Measurements from ENCODE around the gene PHF21B. TPM values are rescaled to one million over a fixed set of nuclear protein-coding genes. Genes with fewer than 3 reads are reported as not detected.
"Not testable (repeated sequence)": the region's sequence is repeated elsewhere in the genome, so short reads cannot be mapped to it uniquely, and the experiment has no call there.

PHF21B gene
- total and polyA plus RNA-seq, 2 experiments from 2014 or later: 20.6 to 149 TPM

DNA sequence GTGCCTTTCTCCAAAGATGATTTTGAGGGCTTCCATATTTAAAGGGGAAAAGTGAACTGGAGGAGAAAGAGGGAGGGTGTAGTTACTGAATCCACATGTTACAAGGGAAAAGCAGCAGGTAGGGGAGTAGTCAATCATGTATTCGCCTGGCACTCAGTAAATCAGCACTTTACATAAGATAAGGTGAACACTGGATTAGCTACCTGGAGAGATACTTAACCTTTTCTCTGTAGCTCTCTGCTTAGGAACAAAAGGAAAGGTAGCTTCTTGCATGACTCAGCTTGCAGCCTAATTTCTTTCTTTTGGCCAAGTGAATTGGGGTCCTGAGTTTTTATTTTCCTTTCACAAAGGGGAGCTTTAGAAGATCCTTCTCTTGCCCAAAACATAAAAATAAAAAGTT lies 43.3 kb upstream of the PHF21B start:
- peaks cover 19% of the 10 kb centered on the region for H3K4me1 Mint-ChIP-seq
- H3K36me3 Mint-ChIP-seq (ENCODE audit: low read depth): peaks cover 5% of the 10 kb centered on the region; the same call in 2 of the 3 replicates
- Histone ChIP-seq H2AFZ (no peak overlapping the region), H3K79me2 (replicated peaks; ENCODE audit: insufficient read depth) (no peaks in the 10 kb centered on the region), H3K4me3 (no peak overlapping the region), H4K20me1 (replicated peaks; ENCODE audit: insufficient read depth) (no peaks in the 10 kb centered on the region), H3K4me1 (ENCODE audit: insufficient read depth) (peaks cover 16% of the 10 kb centered on the region), H3K36me3 (ENCODE audit: insufficient read depth) (no peaks in the 10 kb centered on the region), H3K27me3 (ENCODE audit: insufficient read depth) (no peaks in the 10 kb centered on the region), H3K27ac (ENCODE audit: low read depth) (peak overlapping the region; percentile 26), H3F3A (replicated peaks; ENCODE audit: low read depth) (no peaks in the 10 kb centered on the region), H3K4me2 (peak overlapping the region; percentile 50), H3K9me2 (ENCODE audit: insufficient read depth) (peaks cover 14% of the 10 kb centered on the region; the same call in 1 of the 2 replicates)
- ATAC-seq (peak; percentile 55), DNase-seq (ENCODE audit: low spot score) (no peak)
- H3K27ac Mint-ChIP-seq: peak overlapping the region; percentile 83
- no peak overlapping the region; the same call in 2 of the 3 replicates for H3K4me3 Mint-ChIP-seq
- H3K9me3 Mint-ChIP-seq: peaks cover 10% of the 10 kb centered on the region; the same call in 1 of the 3 replicates
- peaks cover 25% of the 10 kb centered on the region for H3K27me3 Mint-ChIP-seq (ENCODE audit: insufficient read depth, low read depth, poor library complexity)
- TF ChIP-seq CREB1 (CRISPR knock-in tag; IDR thresholded peaks at IDR 0.05; ENCODE audit: low read depth): no peak
- TF ChIP-seq NANOG (IDR thresholded peaks at IDR 0.05; ENCODE audit: borderline replicate concordance): no peak

DNA sequence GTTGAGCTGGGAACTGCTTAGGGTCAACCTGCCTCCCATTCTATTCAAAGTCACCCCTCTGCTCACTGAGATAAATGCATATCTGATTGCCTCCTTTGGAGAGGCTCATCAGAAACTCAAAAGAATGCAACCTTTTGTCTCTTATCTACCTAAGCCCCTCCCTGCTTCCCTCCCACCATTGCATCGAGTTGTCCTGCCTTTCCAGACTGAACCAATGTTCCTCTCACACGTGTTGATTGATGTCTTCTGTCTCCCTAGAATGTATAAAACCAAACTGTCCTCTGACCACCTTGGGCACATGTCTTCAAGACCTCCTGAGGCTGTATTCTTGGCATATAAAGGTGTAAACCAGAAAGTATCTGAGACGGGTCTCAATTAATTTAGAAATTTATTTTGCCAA lies 42.9 kb upstream of the PHF21B start:
- not testable (repeated sequence) for H3K9me3 Mint-ChIP-seq; H3K4me3 ChIP-seq; H4K20me1 ChIP-seq (replicated peaks; ENCODE audit: insufficient read depth); H3K4me2 ChIP-seq; H3K79me2 ChIP-seq (replicated peaks; ENCODE audit: insufficient read depth); H3K36me3 ChIP-seq (ENCODE audit: insufficient read depth); H3K27me3 ChIP-seq (ENCODE audit: insufficient read depth); H3F3A ChIP-seq (replicated peaks; ENCODE audit: low read depth); H3K4me3 Mint-ChIP-seq; H2AFZ ChIP-seq; H3K36me3 Mint-ChIP-seq (ENCODE audit: low read depth)
- peak; percentile 79 for ATAC-seq
- Histone ChIP-seq H3K4me1 (ENCODE audit: insufficient read depth) (peaks cover 16% of the 10 kb centered on the region), H3K9me2 (ENCODE audit: insufficient read depth) (peaks cover 14% of the 10 kb centered on the region; the same call in 1 of the 2 replicates), H3K27ac (ENCODE audit: low read depth) (0 out of 2 replicates have a peak overlapping the region, but pooled peaks have one; percentile 26)
- H3K27ac Mint-ChIP-seq: peak overlapping the region; percentile 73; the same call in 1 of the 2 replicates
- TF ChIP-seq CREB1 (CRISPR knock-in tag; IDR thresholded peaks at IDR 0.05; ENCODE audit: low read depth): peak; percentile 78
- DNase-seq (ENCODE audit: low spot score): peak; percentile 74
- H3K4me1 Mint-ChIP-seq: peaks cover 19% of the 10 kb centered on the region
- H3K27me3 Mint-ChIP-seq (ENCODE audit: insufficient read depth, low read depth, poor library complexity): peaks cover 26% of the 10 kb centered on the region

DNA sequence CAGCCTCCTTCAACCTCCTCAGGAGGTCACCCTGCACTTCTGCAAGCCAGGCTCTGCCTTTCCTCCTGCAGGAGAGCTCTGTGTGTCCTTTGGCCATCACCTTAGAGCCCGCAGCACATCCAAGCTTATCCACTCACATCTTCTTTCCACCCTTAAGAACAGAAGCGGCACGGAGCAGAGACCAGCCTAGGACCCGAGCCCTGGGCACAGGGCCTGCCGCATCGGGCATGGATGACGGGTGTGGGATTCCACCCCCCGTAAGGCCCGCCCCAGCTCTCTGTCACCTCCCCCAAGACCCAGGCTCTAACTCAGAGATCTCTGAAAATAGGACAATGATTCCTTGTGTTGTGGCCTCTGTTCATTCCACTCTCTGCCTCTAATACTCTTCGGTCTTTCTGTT lies 42.1 kb upstream of the PHF21B start:
- H3K9me2 ChIP-seq (ENCODE audit: insufficient read depth): peaks cover 14% of the 10 kb centered on the region; the same call in 1 of the 2 replicates
- H3K27me3 ChIP-seq (ENCODE audit: insufficient read depth): no peaks in the 10 kb centered on the region
- H3K27ac Mint-ChIP-seq: 0 out of 2 replicates have a peak overlapping the region, but pooled peaks have one; percentile 19
- H3K36me3 ChIP-seq (ENCODE audit: insufficient read depth): no peaks in the 10 kb centered on the region
- no peaks in the 10 kb centered on the region for H3K79me2 ChIP-seq (replicated peaks; ENCODE audit: insufficient read depth)
- H3K36me3 Mint-ChIP-seq (ENCODE audit: low read depth): peaks cover 6% of the 10 kb centered on the region
- peaks cover 16% of the 10 kb centered on the region for H3K4me1 ChIP-seq (ENCODE audit: insufficient read depth)
- no peaks in the 10 kb centered on the region for H3F3A ChIP-seq (replicated peaks; ENCODE audit: low read depth)
- ATAC-seq: no peak
- H4K20me1 ChIP-seq (replicated peaks; ENCODE audit: insufficient read depth): no peaks in the 10 kb centered on the region
- H3K4me3 ChIP-seq: no peak overlapping the region
- no peak overlapping the region for H2AFZ ChIP-seq
- TF ChIP-seq POLR2AphosphoS5 (IDR thresholded peaks at IDR 0.05; ENCODE audit: low read depth) (no peak), CREB1 (CRISPR knock-in tag; IDR thresholded peaks at IDR 0.05; ENCODE audit: low read depth) (no peak)
- TF ChIP-seq, protein P1, sequence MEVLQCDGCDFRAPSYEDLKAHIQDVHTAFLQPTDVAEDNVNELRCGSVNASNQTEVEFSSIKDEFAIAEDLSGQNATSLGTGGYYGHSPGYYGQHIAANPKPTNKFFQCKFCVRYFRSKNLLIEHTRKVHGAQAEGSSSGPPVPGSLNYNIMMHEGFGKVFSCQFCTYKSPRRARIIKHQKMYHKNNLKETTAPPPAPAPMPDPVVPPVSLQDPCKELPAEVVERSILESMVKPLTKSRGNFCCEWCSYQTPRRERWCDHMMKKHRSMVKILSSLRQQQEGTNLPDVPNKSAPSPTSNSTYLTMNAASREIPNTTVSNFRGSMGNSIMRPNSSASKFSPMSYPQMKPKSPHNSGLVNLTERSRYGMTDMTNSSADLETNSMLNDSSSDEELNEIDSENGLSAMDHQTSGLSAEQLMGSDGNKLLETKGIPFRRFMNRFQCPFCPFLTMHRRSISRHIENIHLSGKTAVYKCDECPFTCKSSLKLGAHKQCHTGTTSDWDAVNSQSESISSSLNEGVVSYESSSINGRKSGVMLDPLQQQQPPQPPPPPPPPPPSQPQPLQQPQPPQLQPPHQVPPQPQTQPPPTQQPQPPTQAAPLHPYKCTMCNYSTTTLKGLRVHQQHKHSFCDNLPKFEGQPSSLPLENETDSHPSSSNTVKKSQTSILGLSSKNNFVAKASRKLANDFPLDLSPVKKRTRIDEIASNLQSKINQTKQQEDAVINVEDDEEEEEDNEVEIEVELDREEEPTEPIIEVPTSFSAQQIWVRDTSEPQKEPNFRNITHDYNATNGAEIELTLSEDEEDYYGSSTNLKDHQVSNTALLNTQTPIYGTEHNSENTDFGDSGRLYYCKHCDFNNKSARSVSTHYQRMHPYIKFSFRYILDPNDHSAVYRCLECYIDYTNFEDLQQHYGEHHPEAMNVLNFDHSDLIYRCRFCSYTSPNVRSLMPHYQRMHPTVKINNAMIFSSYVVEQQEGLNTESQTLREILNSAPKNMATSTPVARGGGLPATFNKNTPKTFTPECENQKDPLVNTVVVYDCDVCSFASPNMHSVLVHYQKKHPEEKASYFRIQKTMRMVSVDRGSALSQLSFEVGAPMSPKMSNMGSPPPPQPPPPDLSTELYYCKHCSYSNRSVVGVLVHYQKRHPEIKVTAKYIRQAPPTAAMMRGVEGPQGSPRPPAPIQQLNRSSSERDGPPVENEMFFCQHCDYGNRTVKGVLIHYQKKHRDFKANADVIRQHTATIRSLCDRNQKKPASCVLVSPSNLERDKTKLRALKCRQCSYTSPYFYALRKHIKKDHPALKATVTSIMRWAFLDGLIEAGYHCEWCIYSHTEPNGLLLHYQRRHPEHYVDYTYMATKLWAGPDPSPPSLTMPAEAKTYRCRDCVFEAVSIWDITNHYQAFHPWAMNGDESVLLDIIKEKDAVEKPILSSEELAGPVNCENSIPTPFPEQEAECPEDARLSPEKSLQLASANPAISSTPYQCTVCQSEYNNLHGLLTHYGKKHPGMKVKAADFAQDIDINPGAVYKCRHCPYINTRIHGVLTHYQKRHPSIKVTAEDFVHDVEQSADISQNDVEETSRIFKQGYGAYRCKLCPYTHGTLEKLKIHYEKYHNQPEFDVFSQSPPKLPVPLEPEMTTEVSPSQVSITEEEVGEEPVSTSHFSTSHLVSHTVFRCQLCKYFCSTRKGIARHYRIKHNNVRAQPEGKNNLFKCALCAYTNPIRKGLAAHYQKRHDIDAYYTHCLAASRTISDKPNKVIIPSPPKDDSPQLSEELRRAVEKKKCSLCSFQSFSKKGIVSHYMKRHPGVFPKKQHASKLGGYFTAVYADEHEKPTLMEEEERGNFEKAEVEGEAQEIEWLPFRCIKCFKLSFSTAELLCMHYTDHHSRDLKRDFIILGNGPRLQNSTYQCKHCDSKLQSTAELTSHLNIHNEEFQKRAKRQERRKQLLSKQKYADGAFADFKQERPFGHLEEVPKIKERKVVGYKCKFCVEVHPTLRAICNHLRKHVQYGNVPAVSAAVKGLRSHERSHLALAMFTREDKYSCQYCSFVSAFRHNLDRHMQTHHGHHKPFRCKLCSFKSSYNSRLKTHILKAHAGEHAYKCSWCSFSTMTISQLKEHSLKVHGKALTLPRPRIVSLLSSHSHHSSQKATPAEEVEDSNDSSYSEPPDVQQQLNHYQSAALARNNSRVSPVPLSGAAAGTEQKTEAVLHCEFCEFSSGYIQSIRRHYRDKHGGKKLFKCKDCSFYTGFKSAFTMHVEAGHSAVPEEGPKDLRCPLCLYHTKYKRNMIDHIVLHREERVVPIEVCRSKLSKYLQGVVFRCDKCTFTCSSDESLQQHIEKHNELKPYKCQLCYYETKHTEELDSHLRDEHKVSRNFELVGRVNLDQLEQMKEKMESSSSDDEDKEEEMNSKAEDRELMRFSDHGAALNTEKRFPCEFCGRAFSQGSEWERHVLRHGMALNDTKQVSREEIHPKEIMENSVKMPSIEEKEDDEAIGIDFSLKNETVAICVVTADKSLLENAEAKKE (CRISPR knock-in tag; IDR thresholded peaks at IDR 0.05): no peak
- 0 out of 2 replicates have a peak overlapping the region, but pooled peaks have one; percentile 41 for H3K4me2 ChIP-seq
- DNase-seq (ENCODE audit: low spot score): no peak
- peaks cover 31% of the 10 kb centered on the region for H3K27me3 Mint-ChIP-seq (ENCODE audit: insufficient read depth, low read depth, poor library complexity)
- H3K4me3 Mint-ChIP-seq: no peak overlapping the region
- no peak overlapping the region for H3K27ac ChIP-seq (ENCODE audit: low read depth)
- H3K9me3 Mint-ChIP-seq: peaks cover 12% of the 10 kb centered on the region; the same call in 2 of the 3 replicates
- peaks cover 19% of the 10 kb centered on the region for H3K4me1 Mint-ChIP-seq
